HG02970 (cell line): ENCODE data around the gene FAHD1.
"Not testable (repeated sequence)": the region's sequence is repeated elsewhere in the genome, so short reads cannot be mapped to it uniquely, and the experiment has no call there.

Source experiments
- ATAC-seq: cut with Tn5 transposase; IDR thresholded peaks from one replicate; pipeline ENCODE4 v1.9.1; 2021; ENCODE audit warnings: mild to moderate bottlenecking, moderate library complexity, moderate number of reproducible peaks; ENCODE audit not compliant: unreplicated experiment, low FRiP score

Gene FAHD1

DNA sequence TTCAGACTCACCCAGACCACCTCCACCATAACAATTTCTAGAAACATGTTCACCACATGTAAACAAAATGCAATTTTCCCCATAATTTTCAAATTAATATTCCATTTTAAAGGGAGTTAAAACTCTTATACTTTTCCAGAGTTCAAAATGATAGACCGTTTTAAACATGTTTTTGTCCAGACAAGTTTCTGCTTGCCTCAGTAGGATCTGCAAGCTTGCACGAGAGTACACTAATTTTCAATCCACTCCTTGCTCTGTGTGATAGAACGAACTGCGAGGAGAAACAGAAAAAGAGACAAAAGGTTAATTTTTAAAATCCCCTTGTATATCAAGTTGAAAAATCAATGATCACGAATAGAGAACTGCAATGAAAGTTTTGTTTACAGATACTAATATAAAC lies 7.1 kb downstream of the FAHD1 start:
- no peak for ATAC-seq

DNA sequence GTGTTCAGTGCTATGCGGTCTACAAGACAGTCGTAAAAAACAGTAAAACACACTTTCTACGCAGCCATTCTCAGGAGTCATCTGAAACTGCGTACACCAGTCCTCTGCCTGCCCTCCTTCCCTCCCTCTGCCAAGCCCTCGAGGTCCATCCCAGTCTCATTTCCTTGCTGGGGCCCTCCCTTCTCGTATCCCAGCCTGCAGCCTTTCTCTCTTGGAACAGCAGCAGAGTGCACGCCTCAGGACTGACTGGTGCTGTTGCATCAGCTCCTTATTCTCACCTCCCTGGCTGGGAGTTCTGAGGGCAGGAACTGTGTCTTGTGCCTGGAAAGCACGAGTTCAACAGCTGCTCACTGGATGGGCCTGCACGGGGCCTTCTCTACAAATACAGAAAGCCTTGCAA lies 12.5 kb downstream of the FAHD1 start:
- no peak for ATAC-seq

DNA sequence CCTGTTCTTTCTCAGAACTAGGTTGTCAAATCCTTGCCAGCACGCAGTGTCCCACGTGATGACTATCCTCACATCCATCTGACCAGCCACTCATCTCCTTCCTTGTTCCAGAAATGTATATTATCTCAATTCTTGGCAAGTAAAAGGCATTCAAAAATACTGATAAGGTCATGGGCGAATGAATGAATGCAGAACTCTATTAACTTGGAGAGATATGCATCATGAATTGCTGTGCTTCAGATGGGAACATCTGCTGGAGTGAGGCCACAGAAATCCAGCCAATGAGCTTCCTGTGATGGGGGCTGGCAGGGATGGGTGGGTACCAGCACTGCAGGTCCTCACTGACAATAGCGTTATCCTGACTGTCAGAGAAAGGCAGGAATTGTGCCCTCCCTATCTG lies 19.0 kb downstream of the FAHD1 start:
- no peak for ATAC-seq

DNA sequence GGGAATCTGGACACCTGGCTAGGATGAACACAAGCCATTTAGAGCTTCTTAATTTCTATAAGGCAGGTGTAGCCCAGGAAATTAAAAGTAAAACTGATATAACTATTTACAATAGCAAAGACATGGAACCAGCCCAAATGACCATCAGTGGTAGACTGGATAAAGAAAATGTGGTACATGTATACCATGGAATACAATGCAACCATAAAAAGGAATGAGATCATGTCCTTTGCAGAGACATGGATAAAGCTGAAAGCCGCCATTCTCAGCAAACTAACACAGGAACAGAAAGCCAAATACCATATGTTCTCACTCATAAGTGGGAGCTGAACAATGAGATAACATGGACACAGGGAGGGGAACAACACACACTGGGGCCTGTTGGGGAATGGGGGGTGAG lies 19.4 kb downstream of the FAHD1 start:
- no peak for ATAC-seq

DNA sequence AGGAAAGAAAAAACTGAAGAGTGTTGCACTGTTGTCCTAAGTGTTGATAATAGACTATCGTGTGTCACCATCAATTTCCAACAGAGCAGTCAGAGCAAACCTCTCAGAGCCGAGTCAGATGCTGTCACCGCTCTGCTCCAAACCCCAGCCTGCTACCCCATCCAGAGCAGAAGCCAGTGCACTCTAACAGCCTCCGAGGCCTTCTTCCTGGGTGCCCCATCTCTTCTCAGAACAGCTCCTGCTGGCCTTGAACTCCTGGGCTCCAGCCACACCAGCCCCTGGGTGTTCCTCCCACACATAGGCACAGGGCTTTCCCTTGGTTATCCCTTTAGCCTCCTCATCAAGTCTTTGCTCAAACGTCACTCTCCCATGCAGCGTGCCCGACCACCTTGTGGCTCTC lies 24.0 kb downstream of the FAHD1 start:
- no peak for ATAC-seq

DNA sequence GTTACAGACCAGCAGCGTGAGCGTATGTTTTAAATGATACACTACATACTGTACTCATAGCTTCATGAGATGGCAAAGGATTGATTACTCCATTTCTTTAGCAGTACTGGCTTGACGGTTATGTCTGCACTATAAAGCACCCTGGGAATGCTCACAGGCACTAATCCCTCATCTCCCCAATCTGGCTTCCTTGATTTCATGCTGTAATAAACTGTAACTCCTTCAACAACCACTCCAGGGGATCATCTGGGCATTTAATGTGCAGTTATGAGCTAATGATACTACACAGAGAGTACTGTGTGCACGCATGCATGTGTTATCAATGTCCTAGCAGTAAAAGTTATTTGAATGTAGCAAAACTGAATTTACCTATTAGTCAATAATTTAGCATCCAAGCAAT lies 24.8 kb downstream of the FAHD1 start:
- no peak for ATAC-seq

DNA sequence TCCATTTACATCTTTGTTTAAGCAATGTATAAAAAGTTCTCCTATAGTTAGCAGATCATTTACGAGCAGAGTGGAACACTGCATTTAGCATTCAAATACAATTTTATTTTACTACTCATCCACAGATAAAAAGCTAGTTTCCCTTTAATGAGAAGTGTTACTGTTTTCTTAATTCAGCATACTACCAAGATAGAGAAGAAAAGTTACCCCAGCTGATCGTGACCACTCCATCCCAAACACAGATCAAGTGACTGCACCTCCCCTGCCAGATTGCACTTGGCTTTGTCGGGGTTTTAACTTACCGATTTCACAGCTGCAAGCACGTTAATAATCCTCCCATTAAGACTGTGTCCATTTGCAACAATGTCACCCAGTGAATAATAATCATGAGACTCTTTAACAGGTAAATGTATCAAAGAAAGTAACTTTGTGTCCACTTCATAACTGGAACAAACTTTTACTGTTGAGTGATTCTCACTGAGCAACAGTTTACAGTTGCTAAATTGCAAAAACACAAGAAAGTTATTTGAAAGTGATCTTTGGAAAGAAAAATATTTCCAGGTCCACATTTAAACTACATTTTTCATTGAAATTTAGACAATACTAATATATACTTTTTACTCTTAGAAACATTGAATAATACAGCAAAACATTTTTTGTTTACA lies 30.6 kb downstream of the FAHD1 start:
- ATAC-seq: no peak

DNA sequence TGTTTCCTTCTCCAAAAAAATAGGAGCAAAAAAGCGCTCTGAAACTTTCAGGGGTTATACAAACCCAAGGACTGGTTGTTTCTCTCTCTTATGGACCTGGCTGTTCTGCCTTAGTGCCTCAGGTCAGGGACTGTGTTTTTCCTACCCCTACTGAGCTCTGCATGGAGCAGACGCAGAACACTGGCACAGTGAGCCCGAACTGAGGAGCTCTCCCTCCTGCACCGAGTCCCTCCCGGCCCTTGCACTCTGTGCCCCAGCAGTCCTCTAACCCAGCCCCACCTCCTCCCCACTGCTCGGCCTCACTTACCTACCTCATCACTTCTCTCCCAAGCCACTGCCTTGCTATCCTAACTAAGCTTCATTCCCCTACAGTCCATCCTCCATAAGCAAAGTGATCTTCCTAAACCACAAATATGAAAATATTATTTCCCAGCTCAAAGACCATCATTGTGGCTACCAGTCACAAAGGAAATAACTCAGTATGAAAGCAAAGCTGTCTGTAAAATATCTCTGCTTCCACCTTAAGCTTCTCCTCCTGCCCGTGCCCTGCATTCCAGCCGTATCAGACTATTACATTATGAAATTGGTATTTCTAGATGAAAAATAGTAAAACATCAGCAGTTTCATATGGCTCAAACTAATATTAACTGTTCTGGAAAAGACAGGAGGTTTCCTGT lies 31.3 kb downstream of the FAHD1 start:
- no peak for ATAC-seq

DNA sequence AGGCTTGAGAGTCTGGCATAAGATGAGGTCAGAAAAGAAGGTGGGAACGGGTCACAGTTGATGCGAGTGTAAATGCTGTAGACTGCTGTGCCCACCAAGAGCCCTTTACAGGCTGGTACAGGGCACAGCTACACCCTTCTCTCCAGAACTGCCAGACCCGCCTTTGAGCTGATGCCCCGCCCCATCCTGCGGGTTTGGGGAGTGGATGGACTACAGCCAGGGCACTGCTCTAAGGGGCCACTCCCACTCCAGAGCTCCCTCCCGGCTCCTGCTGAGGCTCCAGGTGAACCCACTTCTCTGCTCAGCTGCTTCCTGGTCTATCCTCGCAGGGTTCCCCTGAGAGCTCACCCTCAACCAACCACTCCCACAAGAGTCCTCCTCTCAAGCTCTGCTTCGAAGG lies 32.6 kb downstream of the FAHD1 start:
- ATAC-seq: no peak

DNA sequence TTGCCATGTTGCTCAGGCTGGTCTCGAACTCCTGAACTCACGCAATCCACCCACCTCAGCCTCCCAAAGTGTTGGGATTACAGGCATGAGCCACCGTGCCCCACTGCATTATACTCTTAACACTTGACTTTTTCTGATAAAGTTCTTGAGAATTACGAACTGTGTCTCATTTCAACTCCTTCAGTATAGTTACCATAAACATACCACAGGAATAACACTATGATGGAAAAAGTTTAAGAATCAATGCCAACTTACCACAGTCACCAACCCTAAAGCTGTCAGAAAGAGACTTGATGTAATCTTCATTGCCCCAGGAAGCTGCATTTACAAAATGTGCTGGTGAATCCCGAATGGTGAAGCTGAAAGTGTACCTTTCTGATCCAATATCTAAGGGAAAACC lies 34.7 kb downstream of the FAHD1 start:
- ATAC-seq: no peak

DNA sequence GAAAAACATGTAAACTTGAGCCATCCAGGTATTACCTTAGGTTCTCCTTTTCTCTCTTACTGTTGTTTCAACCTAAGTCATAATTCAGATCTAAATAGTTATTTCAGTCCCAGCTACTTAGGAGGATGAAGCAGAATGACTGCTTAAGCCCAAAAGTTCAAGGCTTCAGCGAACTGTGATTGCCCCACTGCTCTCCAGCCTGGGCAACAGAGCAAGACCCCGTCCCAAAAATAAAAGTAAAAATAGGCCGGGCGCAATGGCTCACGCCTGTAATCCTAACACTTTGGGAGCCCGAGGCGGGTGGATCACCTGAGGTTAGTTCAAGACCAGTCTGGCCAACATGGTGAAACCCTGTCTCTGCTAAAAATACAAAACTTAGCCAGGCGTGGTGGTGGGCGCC lies 35.4 kb downstream of the FAHD1 start:
- ATAC-seq: no peak

DNA sequence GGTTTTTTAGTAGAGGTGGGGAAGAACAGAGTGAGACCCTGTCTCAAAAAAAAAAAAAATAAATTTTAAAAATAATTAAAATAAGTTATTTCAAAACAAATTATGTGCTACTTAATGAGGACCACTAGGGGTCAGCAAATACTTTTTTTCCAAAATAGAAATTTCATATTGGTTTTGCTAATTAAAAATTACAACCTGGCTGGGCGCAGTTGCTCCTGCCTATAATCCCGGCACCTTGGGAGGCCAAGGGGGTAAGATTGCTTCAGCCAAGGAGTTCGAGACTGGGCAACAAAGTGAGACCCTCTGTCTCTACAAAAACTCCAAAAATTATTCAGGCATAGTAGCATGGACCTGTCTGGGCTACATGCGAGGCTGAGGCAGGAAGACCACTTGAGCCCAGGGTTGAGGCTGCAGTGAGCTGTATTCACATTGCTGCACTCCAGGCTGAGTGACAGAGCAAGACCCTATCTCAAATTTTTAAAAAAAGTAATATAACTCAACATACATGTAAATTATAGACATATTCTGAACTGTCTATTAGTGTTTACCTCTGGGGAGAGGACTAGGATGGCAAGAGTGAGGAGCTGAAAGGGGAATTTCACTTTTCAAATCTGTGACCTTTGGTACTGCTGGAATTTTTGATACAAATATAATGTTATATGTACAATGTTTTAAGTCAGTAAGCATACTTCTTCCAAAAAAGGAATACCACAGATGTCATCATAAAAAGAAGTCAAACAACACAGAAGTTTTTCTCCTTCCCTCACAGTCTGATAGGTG lies 36.9 kb downstream of the FAHD1 start:
- no peak for ATAC-seq

DNA sequence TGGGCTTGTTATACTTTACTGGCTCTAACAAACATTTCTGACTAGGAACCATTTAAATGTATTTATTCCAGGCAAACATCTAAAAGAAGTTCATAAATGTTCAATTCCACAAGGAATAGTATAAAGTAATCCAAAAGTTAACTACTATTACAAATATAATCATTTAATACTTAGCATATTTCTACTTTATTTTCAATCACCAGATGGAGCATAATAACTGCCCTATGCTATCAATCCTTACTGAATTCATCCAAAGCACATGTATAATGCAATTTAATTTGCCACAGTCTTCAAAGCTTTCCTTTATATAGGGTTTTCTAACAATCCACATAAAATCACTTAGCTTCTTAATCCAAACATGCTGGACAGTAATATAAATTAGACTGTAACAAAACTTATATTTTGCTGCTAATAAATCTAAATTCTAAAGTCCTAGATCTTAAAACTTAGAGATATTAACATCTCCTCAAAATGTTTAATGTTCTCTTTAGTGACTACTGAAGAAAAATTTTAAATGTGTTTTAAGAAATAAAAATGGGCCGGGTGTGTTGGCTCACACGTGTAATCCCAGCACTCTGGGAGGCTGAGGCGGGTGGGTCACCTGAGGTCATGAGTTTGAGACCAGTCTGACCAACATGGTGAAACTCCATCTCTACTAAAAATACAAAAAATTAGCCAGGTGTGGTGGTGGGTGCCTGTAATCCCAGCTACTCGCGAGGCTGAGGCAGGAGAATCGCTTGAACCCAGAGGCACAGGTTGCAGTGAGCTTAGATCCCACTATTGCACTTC lies 39.1 kb downstream of the FAHD1 start:
- ATAC-seq: no peak

DNA sequence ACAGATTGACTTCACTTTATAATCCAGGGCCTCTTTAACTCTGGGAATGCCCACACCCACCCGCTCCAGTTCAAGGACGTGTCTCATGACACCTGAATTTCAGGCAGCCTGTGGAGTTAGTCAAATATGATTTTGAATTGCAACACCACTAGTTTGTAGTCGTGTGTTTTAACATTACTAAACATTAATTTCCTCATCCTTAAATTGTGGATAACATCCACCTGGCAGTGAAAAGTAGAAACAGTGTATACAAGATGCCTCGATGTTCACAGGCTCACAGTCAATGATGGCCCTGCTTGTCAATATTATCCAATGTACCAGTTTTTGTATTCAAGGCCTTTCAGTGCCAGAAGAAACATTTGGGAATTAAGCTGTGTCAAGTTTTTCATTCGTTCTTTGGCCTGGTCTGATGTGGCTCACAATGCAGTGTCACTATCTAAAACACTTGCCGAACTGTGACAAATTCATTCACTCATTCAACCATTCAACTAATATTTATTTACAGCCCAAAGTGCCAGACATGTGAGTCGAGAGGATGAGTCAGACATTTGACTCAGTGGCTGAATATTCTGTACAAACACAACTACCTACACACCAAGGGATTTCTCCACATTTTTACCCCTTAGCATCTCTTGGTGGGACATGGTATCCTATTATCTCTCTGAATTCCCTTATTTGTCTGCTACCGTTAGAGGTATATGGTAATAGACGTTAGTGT lies 43.5 kb downstream of the FAHD1 start:
- ATAC-seq: no peak

DNA sequence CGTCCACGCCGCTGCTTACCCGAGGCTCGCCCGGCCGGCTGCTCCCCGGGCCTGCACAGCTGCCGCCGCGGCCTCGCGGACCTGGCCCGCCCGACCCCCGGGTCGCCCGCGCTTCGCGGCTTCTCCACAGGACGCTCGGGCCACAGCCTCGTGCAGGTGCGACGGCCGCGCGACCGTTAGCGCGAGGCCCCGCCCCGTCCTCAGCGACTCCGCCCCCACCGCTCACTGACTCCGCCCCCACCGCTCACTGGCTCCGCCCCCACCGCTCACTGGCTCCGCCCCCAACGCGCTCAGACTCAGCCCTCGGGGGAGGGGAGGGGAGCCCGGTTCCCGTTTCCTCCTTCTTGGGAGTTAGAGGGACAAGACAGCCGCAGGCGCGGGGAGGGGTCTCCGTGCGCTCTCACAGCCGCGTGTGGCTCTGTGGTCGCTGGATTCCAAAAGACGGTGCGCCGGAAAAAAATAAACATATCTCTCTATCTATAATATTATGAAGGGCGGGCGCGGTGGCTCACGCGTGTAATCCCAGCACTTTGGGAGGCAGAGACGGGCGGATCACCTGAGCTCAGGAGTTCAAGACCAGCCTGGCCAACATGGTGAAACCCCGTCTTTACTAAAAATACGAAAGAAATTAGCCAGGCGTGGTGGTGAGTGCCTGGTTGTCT lies 45.1 kb downstream of the FAHD1 start, which contains the start of gene MEIOB:
MEIOB (minus strand) TSS at position 191 of the 662 bp plus-strand sequence. CDS start 3,989 bp downstream, outside the sequence.
- no peak for ATAC-seq

DNA sequence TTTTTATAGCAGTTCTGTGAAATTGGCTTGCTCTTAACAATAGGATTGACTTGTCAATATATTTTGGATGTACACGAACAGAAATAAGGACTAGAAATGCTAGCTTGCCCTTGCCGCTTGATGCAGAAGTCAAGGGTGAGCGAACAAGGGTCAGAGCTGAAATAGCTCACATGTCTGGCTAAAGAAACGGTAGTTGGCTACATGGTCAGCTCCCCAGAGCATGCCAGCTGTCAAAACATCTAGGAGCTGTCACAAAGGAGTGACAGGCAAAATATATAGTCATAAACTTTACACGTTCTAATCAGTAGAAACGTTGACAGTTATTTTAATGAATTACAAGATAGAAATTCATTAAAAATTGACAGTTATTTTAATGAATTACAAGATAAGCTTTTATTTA lies 47.8 kb downstream of the FAHD1 start:
- ATAC-seq: no peak

DNA sequence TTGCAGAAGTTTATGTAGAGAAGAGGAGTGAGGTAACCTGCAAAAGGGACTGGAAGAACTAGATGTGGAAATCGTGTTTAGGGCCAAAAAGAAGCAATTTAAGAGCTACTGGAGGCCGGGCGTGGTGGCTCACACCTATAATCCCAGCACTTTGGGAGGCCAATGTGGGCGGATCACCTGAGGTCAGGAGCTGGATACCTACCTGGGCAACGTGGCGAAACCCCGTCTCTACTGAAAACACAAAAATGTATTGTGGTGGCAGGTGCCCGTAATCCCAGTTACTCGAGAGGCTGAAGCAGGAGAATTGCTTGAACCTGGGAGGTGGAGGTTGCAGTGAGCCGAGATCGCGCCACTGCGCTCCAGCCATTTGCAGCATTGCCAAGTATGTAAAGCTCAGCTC lies 49.1 kb downstream of the FAHD1 start:
- ATAC-seq: not testable (repeated sequence)

DNA sequence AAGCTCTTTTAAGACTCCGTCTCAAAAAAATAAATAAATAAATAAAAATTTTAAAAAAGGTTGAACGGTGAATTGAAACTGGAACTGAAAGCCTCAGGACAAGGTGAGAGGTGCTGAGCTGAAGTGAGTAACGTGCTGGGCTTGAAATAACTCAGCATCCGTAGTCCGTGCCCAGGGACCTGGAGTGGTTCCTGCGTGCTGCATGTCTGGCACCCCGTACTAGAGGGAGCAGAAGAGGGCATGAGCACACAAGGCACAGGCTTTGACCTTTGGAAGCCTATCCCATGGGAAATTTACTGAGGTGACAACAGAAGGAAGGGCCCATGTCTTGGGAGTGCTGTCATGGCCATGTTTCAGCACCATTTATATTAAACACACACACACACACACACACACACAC lies 49.5 kb downstream of the FAHD1 start:
- no peak for ATAC-seq

DNA sequence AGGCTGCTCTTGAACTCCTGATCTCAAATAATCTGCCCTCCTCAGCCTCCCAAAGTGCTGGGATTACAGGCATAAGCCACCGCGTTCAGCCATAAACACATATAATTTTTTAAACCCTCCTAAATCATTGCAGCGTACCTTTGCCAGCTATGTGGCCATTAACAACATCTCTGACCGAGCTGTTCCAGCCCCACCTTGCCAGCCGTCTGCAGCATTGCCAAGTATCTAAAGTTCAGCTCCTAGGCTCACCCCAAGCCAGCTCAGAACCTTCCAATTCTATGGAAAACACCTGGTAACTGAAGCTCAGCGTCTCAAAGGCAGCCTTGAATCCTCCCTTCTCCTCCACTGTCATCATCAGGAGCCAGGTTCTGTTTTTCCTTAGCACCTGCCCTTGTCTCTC lies 50.1 kb downstream of the FAHD1 start:
- no peak for ATAC-seq

DNA sequence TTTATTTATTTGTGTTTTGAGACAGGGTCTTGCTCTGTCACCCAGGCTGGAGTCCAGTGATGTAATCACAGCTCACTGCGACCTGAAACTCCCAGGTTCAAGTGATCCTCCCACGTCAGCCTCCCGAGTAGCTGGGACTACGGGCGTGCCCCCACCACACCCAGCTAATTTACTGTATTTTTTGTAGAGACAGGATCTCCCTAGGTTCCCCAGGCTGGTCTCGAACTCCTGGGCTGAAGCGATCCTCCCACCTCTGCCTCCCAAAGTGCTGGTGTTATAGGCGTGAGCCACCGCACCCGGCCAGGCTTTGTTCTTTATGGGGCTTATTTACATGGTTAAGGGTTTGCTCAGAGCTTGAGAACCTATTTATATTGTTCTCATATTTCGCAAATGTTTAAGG lies 50.8 kb downstream of the FAHD1 start:
- ATAC-seq: no peak
